ENCODE measurements around the gene NDUFA8.

NDUFA8 gene

DNA sequence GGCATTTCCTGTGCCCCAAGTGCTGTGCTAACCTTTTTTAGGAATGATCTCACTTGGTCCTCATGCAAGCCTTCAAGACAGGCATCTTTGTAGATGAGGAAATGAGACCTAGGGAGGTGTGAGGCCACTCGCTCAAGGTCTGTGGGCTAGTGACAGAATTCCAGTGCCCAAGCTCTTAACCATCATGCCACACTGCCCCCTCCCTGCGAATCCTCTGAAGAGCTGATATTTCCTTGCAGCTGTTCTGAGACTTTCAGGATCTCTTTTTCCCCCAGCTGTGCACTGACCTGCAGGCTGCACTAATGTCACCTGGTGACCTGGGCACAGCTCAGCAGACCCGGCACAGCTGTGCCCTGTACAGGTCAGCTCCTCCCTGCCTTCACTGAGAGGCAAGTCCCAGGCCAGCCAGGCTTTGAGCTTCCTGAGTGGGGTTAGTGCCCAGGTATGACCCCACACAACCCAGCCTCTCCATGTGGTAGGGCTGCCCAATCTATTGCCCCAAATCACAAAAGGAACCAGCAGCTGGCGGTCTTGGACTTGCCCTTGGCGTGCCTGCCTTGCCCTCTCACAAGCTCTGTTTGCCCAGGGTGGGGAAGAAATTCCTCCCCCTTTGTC lies 32.8 kb upstream of the NDUFA8 start:
- Mint-ChIP-seq H3K36me3 (ENCODE audit: low read depth) (no peaks in the 10 kb centered on the region), H3K4me1 (no peaks in the 10 kb centered on the region), H3K4me3 (no peak overlapping the region), H3K9me3 (no peaks in the 10 kb centered on the region), H3K27ac (no peak overlapping the region), H3K27me3 (no peaks in the 10 kb centered on the region)
- DNase-seq (no peak), ATAC-seq (no peak)

DNA sequence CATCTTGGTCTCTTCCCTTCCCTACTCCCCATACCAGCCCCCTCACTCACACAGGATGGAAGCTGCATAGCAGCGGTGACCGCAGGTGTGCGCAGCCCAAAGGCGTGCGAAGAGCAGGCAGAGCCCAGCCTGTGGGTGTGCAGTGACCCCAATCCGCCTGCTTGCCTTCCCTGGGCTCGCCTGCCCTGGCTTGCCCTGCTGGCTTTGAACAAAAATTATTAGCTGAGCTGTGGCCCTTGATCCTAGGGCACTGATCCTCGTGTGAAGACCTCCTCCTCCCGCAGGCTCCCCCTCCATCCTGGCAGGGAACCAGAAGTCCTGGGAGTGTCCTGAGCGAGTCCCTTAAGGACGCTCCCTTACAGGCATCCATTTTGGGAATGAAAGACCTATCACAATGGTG lies 32.0 kb upstream of the NDUFA8 start:
- Mint-ChIP-seq H3K27me3 (no peaks in the 10 kb centered on the region), H3K27ac (no peak overlapping the region), H3K4me3 (no peak overlapping the region), H3K9me3 (no peaks in the 10 kb centered on the region), H3K4me1 (no peaks in the 10 kb centered on the region), H3K36me3 (ENCODE audit: low read depth) (no peaks in the 10 kb centered on the region)
- no peak for DNase-seq
- ATAC-seq = no peak

DNA sequence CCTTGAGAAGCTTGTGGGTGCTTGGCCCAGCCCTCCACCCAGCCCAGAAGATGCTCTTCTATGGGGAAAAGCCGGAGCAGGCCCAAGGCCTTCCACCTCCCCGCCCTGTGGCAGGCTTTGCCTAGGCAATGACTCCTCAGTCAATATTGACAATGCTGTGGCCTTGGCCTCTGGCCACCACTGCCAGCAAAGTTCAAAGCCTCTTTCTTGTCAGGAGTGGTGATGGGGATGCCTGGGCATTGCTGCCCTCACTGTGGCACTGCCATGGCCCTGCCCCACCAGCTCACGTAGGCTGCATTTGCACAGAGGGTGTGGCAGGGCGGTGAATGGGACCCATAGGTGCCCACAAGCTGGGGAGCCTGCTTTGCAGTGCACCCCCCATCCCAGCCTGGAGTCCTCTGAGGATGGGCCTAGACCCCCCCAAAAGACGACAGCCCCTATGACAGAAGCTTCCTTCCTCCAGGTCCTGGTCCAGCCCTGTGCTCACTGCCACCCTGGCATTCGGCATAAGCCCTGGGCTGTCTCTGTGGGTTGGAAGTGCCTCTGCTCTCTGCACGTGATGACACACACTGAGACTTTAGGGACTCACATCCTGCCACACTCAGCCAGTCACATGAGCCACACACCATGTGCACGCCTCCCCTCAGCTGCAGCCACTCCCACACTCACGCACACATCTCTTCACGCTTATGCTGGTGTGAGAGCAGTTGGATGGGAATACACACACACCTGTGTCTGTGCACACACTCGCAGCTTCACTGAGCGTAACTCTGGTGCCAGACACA lies 31.2 kb upstream of the NDUFA8 start:
- no peak overlapping the region for H3K27ac Mint-ChIP-seq
- no peak for DNase-seq
- H3K36me3 Mint-ChIP-seq (ENCODE audit: low read depth) = no peaks in the 10 kb centered on the region
- no peaks in the 10 kb centered on the region for H3K27me3 Mint-ChIP-seq
- no peak overlapping the region for H3K4me3 Mint-ChIP-seq
- no peaks in the 10 kb centered on the region for H3K9me3 Mint-ChIP-seq
- ATAC-seq = no peak
- H3K4me1 Mint-ChIP-seq = no peaks in the 10 kb centered on the region

DNA sequence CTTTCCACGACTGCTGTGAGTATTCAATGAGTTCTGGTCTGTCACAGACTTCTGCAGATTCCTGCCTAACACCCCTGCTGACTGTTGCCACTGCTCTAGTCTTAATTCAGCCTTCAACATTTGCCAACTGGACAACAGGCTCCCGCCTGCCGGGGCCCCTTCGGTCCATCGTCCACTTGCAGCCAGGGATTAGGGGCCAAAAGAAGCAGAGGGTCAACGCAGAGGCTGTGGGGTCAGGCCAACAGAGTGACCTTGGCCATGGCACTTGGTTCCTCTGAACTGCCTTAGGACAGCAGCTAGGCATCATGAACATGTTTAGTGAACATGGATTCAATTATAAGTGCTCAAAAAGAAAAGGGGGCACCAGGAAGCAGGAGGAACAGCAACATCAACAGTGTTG lies 28.8 kb upstream of the NDUFA8 start:
- ATAC-seq (no peak), DNase-seq (no peak)
- H3K9me3 Mint-ChIP-seq = no peaks in the 10 kb centered on the region
- H3K27me3 Mint-ChIP-seq = peaks cover under 1% of the 10 kb centered on the region
- H3K4me1 Mint-ChIP-seq = no peaks in the 10 kb centered on the region
- H3K4me3 Mint-ChIP-seq = no peak overlapping the region
- H3K36me3 Mint-ChIP-seq (ENCODE audit: low read depth) = no peaks in the 10 kb centered on the region
- no peak overlapping the region for H3K27ac Mint-ChIP-seq

DNA sequence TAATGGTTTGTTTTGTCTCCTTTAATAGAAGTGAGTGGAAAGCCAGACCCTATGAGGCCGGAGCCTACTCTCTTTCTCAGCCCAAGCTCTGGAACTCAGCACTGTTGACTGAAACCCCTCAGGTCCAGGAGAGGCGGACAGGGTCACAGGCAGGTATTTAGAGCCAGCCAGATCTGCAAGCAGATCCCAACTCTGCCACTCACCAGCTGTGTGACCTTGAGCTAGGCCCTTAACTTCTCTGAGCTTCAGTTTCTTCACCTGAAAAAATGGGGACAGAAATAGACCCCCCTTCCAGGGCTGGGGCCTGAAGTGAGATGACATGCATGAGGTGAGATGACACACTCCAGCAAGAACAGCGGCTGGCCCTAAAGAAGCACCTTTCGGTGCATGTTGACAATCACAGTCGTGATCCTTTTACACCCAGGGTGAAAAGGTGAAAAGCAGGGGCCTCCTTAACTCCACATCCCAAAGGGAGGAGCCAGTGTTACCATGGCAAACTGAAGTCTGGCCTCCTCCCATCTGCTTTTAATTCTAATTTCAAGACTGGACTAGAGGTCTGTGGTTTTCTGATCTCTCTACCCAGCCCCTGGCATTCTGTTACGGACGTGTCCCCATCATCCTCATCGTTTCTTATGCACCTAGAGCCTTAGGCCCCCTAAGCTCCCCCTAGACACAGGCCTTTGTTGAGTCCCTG lies 27.3 kb upstream of the NDUFA8 start:
- Mint-ChIP-seq H3K9me3 (no peaks in the 10 kb centered on the region), H3K27ac (no peak overlapping the region), H3K4me1 (no peaks in the 10 kb centered on the region), H3K4me3 (no peak overlapping the region), H3K27me3 (peaks cover 9% of the 10 kb centered on the region), H3K36me3 (ENCODE audit: low read depth) (no peaks in the 10 kb centered on the region)
- no peak for DNase-seq
- ATAC-seq = no peak

DNA sequence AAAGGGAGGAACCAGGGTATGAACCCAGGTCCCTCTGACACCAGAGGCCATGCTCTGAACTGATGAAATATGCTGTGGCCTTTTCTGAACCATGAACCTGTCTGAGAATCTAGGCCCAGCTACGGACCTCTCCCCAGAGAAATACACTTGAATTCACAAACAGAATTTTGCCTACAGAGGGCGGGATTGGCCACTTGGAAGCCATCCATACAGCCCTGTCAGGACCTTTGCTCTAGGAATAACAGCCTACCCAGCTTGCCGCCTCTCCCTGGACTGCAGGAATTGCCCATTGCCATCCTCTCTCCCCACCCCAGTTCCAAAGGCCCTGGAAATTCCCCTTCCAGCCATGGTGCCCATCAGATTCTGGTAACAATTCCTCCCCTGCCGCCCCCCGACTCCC lies 26.7 kb upstream of the NDUFA8 start:
- Mint-ChIP-seq H3K36me3 (ENCODE audit: low read depth) (no peaks in the 10 kb centered on the region), H3K4me3 (no peak overlapping the region), H3K27me3 (peaks cover 9% of the 10 kb centered on the region), H3K27ac (no peak overlapping the region), H3K4me1 (no peaks in the 10 kb centered on the region), H3K9me3 (no peaks in the 10 kb centered on the region)
- no peak for ATAC-seq
- no peak for DNase-seq

DNA sequence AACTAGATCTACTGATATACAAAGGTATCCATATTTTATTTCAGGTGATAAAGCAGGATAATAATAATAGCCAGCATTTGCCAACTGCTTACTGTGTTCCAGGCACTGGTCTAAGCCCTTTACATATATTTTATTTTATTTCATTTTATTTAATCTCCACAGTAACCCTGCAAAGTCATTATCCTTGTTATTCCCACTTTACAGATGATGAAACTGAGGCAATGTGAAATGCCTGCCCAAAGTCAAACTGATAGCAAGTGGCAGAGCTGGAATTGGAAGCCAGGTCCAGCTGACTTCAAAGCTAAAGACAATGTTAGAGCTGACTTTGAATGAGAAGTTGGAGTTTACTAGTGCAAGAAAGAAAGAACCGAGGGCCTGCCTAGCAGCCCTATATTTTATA lies 25.0 kb upstream of the NDUFA8 start:
- DNase-seq (no peak), ATAC-seq (no peak)
- Mint-ChIP-seq H3K4me3 (no peak overlapping the region), H3K27me3 (peaks cover 9% of the 10 kb centered on the region), H3K4me1 (no peaks in the 10 kb centered on the region), H3K36me3 (ENCODE audit: low read depth) (no peaks in the 10 kb centered on the region), H3K27ac (no peak overlapping the region), H3K9me3 (no peaks in the 10 kb centered on the region)

DNA sequence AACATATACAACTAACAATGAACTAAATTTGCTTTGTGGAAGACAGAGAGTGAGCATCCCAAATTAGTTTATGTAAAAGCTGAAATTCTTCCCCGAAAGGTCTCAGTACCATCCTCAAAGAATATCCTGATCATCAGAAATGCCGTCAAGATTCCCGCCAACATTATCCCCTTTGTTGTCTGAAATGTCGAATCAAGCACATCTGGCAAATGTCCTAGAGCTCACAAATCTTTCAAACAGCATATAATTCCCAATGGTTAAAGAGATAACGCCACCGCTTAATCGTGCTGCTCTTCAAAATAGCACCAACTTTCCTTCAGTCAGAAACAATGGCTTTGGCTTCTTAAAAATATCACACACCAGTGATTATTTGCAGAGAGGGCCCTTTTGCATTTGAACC lies 23.9 kb upstream of the NDUFA8 start:
- no peak overlapping the region for H3K4me3 Mint-ChIP-seq
- H3K27ac Mint-ChIP-seq = no peak overlapping the region
- no peak for DNase-seq
- H3K4me1 Mint-ChIP-seq = no peaks in the 10 kb centered on the region
- ATAC-seq = no peak
- no peaks in the 10 kb centered on the region for H3K9me3 Mint-ChIP-seq
- H3K36me3 Mint-ChIP-seq (ENCODE audit: low read depth) = no peaks in the 10 kb centered on the region
- peaks cover 9% of the 10 kb centered on the region for H3K27me3 Mint-ChIP-seq

DNA sequence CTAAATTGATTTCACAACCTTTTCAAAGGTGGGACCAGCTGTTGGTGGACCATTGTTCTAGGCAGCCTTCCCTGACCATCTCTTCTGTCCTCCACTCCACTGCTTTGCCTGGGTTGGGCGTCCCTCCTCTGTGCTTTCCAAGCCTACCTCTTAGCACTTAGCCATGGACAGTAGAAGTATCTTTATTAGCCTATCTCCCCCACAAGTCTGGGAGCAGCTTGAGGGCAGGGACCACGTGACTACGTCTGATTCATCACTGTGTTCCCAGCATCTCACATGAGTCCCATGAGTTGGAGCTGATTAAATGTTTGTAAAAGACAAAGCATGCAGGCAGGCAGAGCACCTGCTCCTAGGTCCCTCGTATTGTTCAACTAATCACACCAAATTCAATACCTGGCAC lies 21.1 kb upstream of the NDUFA8 start:
- no peak overlapping the region for H3K27ac Mint-ChIP-seq
- no peaks in the 10 kb centered on the region for H3K4me1 Mint-ChIP-seq
- H3K4me3 Mint-ChIP-seq = no peak overlapping the region
- ATAC-seq (no peak), DNase-seq (no peak)
- no peaks in the 10 kb centered on the region for H3K36me3 Mint-ChIP-seq (ENCODE audit: low read depth)
- H3K9me3 Mint-ChIP-seq = no peaks in the 10 kb centered on the region
- H3K27me3 Mint-ChIP-seq = peaks cover 13% of the 10 kb centered on the region

DNA sequence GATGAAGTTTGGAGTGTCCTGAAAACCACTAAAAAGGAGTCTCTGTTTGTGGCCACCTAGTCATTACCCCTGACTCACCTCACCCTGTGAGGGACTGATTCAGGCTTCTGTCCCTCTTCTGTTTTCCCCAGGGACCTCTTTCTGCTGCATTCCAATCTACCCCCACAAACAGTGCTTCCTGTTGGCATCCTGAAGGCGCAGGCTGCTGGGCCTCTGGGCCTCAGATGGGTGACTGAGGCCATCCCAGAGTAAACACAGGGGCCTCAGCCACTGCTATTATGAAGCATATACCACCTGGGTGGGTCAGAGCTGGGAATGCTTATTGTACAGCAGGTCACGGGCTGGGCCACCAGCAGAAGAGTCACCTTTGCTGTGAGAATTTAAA lies 20.1 kb upstream of the NDUFA8 start:
- H3K36me3 Mint-ChIP-seq (ENCODE audit: low read depth) = no peaks in the 10 kb centered on the region
- peaks cover 13% of the 10 kb centered on the region for H3K27me3 Mint-ChIP-seq
- H3K4me1 Mint-ChIP-seq = no peaks in the 10 kb centered on the region
- ATAC-seq (no peak), DNase-seq (no peak)
- no peaks in the 10 kb centered on the region for H3K9me3 Mint-ChIP-seq
- no peak overlapping the region for H3K4me3 Mint-ChIP-seq
- no peak overlapping the region for H3K27ac Mint-ChIP-seq

DNA sequence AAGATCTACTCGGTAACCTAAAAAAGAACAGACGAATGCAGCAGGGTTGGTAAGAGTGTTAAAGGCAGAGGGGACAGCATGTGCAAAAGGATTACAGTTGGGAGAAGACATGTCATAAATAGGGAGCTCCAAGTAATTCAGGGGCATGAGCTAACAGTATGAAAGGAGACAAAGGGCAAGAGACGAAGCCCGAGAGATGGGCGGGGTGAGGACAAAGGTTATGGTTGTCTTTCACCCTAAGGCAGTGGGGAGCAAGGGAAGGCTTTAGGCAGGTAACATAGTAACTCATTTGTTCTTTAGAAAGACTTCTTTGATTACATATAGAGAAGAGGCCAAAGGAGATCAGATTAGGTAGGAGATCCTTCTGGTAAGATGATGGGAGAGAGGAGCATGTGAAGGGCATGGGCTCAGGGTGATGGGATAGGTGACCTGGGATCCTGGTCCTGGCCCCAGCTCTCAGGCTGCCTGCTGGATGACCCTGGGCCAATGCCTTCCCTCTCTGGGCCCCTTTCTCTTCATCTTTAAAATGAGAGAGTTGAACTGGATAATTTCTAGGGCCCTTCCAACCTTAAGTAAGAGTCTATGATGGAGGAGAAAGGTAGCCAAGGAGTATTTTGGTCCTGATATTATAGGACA lies 19.6 kb upstream of the NDUFA8 start:
- H3K27me3 Mint-ChIP-seq = peaks cover 15% of the 10 kb centered on the region
- no peaks in the 10 kb centered on the region for H3K36me3 Mint-ChIP-seq (ENCODE audit: low read depth)
- H3K4me1 Mint-ChIP-seq = no peaks in the 10 kb centered on the region
- ATAC-seq = no peak
- no peaks in the 10 kb centered on the region for H3K9me3 Mint-ChIP-seq
- no peak overlapping the region for H3K4me3 Mint-ChIP-seq
- no peak overlapping the region for H3K27ac Mint-ChIP-seq
- no peak for DNase-seq

DNA sequence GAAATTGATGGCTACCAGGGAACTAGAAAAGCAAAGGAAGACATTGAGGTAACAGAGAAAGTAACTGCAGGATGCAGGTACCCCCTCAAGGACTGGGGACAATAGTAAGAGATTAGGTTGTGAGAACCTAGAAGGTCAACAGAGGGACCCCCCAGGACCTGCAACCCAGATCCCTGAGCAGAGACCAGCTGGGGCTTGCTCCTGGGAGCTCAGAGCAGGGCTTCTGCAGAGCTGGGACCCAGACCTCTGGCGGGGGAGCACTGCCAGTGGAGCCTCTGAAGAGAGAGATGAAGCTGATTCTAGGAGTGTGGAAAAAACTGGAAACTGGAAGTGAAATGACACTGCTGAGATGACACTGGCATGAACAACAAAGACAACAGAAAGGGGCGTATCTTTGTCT lies 17.3 kb upstream of the NDUFA8 start:
- Mint-ChIP-seq H3K9me3 (no peaks in the 10 kb centered on the region), H3K27me3 (peaks cover 18% of the 10 kb centered on the region), H3K27ac (no peak overlapping the region), H3K36me3 (ENCODE audit: low read depth) (no peaks in the 10 kb centered on the region), H3K4me1 (no peaks in the 10 kb centered on the region), H3K4me3 (no peak overlapping the region)
- ATAC-seq = no peak
- no peak for DNase-seq

DNA sequence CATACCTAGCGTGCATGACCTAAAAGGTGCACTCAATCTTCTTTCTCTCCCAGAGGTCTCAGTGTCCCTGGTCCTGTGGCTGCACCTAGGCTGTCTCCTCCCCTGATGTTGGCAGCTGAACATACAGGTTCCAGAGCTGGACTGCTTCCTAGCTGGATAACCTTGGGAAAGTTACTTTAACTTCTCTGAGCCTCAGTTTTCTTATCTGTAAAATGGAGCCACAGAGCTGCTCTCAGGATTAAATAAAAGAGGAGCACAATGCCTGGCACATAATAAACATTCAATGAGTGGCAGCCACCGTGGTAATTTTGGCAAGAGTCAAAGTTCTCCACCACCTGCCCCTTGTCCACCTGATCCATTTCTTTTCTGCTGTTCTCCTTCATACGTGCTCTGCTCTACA lies 14.1 kb upstream of the NDUFA8 start:
- Mint-ChIP-seq H3K27me3 (peaks cover 29% of the 10 kb centered on the region), H3K4me3 (no peak overlapping the region), H3K27ac (no peak overlapping the region), H3K4me1 (no peaks in the 10 kb centered on the region), H3K9me3 (no peaks in the 10 kb centered on the region), H3K36me3 (ENCODE audit: low read depth) (no peaks in the 10 kb centered on the region)
- ATAC-seq = no peak
- no peak for DNase-seq

DNA sequence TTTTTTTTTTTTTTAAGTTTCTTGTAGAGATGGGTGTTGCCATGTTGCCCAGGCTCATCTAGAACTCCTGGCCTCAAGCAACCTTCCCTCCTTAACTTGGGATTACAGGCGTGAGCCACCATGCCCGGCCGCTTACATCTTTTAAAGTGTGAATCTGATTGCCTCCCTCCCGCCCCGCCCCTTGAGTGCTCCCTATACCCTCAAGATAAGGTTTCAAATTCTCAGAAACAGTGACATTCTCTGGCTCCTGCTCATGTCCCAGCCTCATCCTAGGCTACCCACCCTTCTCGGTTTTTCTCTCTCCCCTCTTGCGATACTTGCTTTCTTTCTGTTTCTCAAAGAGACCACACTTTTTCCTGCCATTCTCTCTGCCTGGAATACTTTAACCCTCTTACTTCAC lies 12.6 kb upstream of the NDUFA8 start:
- ATAC-seq (no peak), DNase-seq (no peak)
- H3K9me3 Mint-ChIP-seq = no peaks in the 10 kb centered on the region
- H3K36me3 Mint-ChIP-seq (ENCODE audit: low read depth) = no peaks in the 10 kb centered on the region
- H3K27me3 Mint-ChIP-seq = peaks cover 33% of the 10 kb centered on the region
- H3K27ac Mint-ChIP-seq = no peak overlapping the region
- no peak overlapping the region for H3K4me3 Mint-ChIP-seq
- H3K4me1 Mint-ChIP-seq = no peaks in the 10 kb centered on the region

DNA sequence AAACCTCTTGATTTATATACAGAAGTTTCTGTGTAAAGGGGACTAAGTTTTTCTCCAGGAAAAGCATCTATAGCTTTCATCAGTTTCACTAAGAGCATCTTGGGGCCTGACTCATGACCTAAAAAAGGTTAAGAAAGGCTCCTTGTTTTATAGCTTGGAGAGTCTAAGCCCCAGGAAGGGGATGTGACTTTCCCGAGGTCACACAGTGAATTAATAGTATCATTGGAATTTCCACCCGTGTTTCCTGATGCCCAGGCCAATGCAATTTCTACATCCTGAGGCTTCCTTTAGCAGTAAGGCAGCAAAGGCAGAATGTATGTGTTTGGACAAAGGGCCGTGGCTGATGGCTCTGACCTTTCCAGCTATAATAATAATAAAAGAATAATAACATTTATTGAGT lies 8.8 kb upstream of the NDUFA8 start:
- peaks cover 32% of the 10 kb centered on the region for H3K27me3 Mint-ChIP-seq
- no peak overlapping the region for H3K4me3 Mint-ChIP-seq
- H3K4me1 Mint-ChIP-seq = no peaks in the 10 kb centered on the region
- H3K27ac Mint-ChIP-seq = no peak overlapping the region
- no peaks in the 10 kb centered on the region for H3K36me3 Mint-ChIP-seq (ENCODE audit: low read depth)
- DNase-seq = no peak
- H3K9me3 Mint-ChIP-seq = no peaks in the 10 kb centered on the region
- ATAC-seq = no peak

Data from activated naive CD8-positive, alpha-beta T cell treated with anti-CD3 and anti-CD28 coated beads, Interleukin-2, amount 50 U/mL, for 24 hours (primary cell).